Neutrophil (primary cell): ENCODE results near the gene AHNAK.

Experiments used
- H3K27ac ChIP-seq: fragments of 200-600 bp; sonication (generic); 2 replicates; pipeline ENCODE4 v1.5.1; 2016; ENCODE audit warnings: mild to moderate bottlenecking, moderate library complexity
- H3K27me3 ChIP-seq: fragments of 200-600 bp; sonication (generic); 2 replicates; pipeline ENCODE4 v1.6.0; 2016; ENCODE audit warnings: mild to moderate bottlenecking
- H3K36me3 ChIP-seq: fragments of 200-600 bp; sonication (generic); 2 replicates; pipeline ENCODE4 v1.5.1; 2017
- H3K4me1 ChIP-seq, 2 experiments: fragments of 200-600 bp in 1 of 2; sonication (generic) in 1 of 2; 1 replicate in 1 of 2; 2 replicates in 1 of 2; pipeline versions ENCODE4 v1.5.1 to v1.6.1; 2013 to 2016; ENCODE audit warnings: low read depth in 1 of 2, low read length in 1 of 2, mild to moderate bottlenecking in 1 of 2, moderate library complexity in 1 of 2; ENCODE audit not compliant: control insufficient read depth in 1 of 2, insufficient read depth in 1 of 2
- H3K4me3 ChIP-seq, 2 experiments: fragments of 200-600 bp in 1 of 2; sonication (generic) in 1 of 2; 1 replicate in 1 of 2; 2 replicates in 1 of 2; pipeline ENCODE4 v1.5.1; 2013 to 2016; ENCODE audit warnings: low read depth in 1 of 2, low read length in 1 of 2, mild to moderate bottlenecking in 1 of 2, moderate library complexity in 1 of 2
- H3K9me3 ChIP-seq: fragments of 200-600 bp; sonication (generic); 2 replicates; pipeline ENCODE4 v1.5.1; 2016
- CTCF ChIP-seq: fragments of 200-600 bp; sonication (generic); IDR thresholded peaks from 2 replicates; pipeline ENCODE4 v1.5.1; 2016; ENCODE audit warnings: antibody characterized with exemption

Gene AHNAK

GRCh38 chr11:62432695-62433094 is 113.9 kb downstream of the AHNAK start:
- H3K27ac ChIP-seq, result no peak overlapping the region
- H3K4me1 ChIP-seq, result peaks cover 5 to 22% of the 10 kb centered on the region in 2 experiments

DNA sequence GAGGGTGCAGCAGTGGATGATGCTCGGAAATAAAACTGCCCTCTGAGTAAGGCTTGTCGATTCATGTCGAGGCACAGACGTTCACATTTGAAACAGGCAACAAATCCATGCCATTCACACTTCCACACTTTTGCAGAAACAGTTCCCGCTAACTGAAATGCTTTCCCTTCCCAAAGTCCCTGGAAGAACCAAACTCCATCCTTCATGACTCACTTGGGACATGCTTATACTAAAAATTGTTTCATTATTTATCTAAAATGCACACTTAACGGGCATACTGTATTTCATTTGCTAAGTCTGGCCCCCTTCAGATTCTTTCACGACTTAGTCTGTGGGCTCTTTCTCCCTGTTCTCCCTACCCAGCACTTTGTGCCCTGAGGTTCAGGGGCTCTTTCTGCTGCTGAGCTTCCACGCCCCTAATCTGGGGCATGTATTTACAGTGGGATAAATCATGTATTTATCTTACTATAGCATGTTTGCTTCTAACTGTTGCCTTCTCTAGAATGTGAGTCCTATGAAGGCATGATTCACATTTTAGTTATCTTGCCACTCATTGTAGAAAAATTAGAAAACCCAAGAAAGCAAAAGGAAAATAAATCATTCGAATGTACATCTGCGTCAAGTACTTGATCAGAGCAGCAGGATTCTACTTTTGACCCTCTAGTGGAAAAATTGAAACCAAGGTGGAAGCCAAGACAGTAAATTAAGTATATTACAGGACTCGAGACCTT is 115.3 kb downstream of the AHNAK start:
- Histone ChIP-seq H3K27ac (no peak overlapping the region), H3K36me3 (no peaks in the 10 kb centered on the region), H3K4me1 (peaks cover 13 to 35% of the 10 kb centered on the region in 2 experiments), H3K4me3 (no peak overlapping the region), H3K9me3 (no peaks in the 10 kb centered on the region), H3K27me3 (peaks cover 42% of the 10 kb centered on the region)
- TF ChIP-seq CTCF, result no peak

More at GRCh38 chr11:62432695-62433094, 113.9 kb downstream of the AHNAK start:
- Histone ChIP-seq H3K9me3 (no peaks in the 10 kb centered on the region), H3K36me3 (no peaks in the 10 kb centered on the region), H3K27me3 (peaks cover 42% of the 10 kb centered on the region), H3K4me3 (no peak overlapping the region)
- no peak for TF ChIP-seq CTCF

DNA sequence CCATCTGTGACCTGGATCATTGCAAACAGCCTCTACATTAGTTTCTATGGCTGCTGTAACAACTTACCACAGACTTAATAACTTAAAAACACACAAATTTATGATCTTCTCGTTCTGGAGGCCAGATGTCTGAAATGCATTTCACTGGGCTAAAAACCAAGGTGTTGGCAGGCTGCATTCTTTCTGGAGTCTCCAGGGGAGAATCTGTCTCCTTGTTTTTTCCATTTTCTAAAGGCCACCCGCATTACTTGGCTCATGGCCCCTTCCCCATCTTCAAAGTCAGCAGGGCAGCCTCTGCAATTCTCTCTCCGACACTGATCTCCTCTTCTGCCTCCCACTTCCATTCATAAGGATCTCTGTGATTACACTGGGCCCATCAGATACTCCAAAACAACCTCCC is 116.2 kb downstream of the AHNAK start:
- H3K4me1 ChIP-seq, result peaks cover 13 to 38% of the 10 kb centered on the region in 2 experiments
- no peak overlapping the region for H3K4me3 ChIP-seq
- no peaks in the 10 kb centered on the region for H3K36me3 ChIP-seq

GRCh38 chr11:62428871-62429560 is 117.6 kb downstream of the AHNAK start:
- no peak overlapping the region for H3K27ac ChIP-seq
- H3K4me3 ChIP-seq, result no peak overlapping the region
- H3K27me3 ChIP-seq, result peaks cover 46% of the 10 kb centered on the region
- H3K36me3 ChIP-seq, result no peaks in the 10 kb centered on the region
- TF ChIP-seq CTCF, result no peak
- no peaks in the 10 kb centered on the region for H3K9me3 ChIP-seq
- H3K4me1 ChIP-seq, result peaks cover 13 to 38% of the 10 kb centered on the region in 2 experiments

More for the DNA sequence above, 116.2 kb downstream of the AHNAK start:
- no peak overlapping the region for H3K27ac ChIP-seq
- H3K27me3 ChIP-seq, result peaks cover 42% of the 10 kb centered on the region
- no peaks in the 10 kb centered on the region for H3K9me3 ChIP-seq
- no peak for TF ChIP-seq CTCF

DNA sequence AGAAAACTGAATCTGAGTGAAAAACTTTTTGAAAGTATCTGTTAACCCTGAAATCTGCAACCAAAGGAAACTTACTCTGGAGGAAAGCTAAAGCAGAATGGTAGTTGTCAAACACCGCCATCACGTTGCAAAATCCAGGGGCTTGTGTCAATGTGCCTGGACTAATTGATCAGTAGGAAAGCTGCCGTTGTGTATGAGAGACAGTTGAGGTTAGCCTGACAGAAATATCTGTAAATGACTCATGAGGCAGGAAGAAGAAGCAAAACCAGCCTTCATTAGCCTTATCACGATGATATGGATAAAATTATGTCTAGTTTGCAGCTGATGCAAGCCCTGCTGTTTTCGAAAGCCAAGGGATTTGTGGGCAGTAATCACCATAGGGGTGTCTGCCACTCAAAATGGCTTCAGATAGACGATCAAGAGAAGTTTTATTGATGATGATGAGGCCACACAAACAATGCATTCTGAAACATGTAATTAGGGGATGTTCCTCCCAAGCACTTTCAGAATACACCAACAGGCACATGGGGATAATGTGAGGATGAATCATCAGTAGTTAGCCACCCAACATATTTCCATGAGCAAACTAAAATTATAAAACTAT is 118.9 kb downstream of the AHNAK start:
- Histone ChIP-seq H3K4me3 (no peak overlapping the region), H3K36me3 (no peaks in the 10 kb centered on the region), H3K9me3 (no peaks in the 10 kb centered on the region), H3K4me1 (peaks cover 13 to 31% of the 10 kb centered on the region in 2 experiments), H3K27me3 (peaks cover 40% of the 10 kb centered on the region), H3K27ac (no peak overlapping the region)
- TF ChIP-seq CTCF, result no peak
